OCI-LY7 (cell line): Measurements from ENCODE around the gene HAUS6.

Source experiments
- EZH2phosphoT487 ChIP-seq: fragments of 200-600 bp; sonication (generic); IDR thresholded peaks from 2 replicates; pipeline ENCODE4 v1.6.1; 2018; ENCODE audit warnings: low read depth, borderline replicate concordance, mild to moderate bottlenecking, mixed run types, antibody characterized with exemption, low read length, moderate library complexity, mixed read lengths
- TF ChIP-seq, protein P1 (sequence below): fragments of 200-600 bp; sonication (generic); conservative IDR thresholded peaks from 2 replicates; pipeline ENCODE4 v1.5.1; 2014; ENCODE audit warnings: mild to moderate bottlenecking, antibody characterized with exemption, low read length, moderate library complexity, mixed read lengths

DNA sequence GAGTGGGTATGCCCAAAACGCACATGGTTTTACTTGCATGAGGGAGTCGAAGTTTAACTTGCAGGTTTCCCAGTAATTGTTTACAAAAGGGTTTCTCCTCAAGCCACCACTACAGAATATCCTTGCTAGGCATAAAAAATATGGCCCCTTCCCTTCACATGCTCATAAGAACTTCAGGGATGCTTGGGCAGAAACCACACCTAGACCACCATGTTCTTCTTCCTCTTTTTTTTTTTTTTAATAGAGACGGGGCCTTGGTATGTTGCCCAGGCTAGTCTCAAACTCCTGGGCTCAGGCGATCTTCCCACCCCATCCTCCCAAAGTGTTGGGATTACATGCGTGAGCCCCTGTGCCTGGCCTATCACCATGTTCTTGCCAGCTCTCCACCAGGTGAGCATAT is 43.2 kb upstream of the HAUS6 start:
- TF ChIP-seq, protein P1, sequence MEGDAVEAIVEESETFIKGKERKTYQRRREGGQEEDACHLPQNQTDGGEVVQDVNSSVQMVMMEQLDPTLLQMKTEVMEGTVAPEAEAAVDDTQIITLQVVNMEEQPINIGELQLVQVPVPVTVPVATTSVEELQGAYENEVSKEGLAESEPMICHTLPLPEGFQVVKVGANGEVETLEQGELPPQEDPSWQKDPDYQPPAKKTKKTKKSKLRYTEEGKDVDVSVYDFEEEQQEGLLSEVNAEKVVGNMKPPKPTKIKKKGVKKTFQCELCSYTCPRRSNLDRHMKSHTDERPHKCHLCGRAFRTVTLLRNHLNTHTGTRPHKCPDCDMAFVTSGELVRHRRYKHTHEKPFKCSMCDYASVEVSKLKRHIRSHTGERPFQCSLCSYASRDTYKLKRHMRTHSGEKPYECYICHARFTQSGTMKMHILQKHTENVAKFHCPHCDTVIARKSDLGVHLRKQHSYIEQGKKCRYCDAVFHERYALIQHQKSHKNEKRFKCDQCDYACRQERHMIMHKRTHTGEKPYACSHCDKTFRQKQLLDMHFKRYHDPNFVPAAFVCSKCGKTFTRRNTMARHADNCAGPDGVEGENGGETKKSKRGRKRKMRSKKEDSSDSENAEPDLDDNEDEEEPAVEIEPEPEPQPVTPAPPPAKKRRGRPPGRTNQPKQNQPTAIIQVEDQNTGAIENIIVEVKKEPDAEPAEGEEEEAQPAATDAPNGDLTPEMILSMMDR = no peak
- no peak for TF ChIP-seq EZH2phosphoT487
